ENCODE results near the gene SFMBT2.

The SFMBT2 gene

DNA sequence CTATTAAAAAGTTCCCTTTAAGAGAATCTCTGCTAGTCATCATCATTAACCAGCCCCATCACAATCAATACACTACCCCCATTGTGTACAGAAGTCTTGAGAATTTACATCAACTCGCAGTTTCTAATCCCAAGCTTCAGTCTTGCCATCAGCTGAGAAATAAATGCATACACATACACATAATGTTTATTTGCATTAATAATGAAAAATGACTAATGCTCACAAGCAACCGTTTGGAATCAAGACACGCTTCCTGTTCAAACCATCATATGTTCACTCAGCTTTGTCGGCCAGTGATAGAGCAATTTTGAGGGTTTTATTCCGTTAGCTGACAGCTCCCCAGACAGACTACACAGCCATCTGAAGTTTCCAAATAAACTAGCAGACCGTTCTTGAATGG, 287.1 kb downstream of the SFMBT2 start:
- TF ChIP-seq, protein P1, sequence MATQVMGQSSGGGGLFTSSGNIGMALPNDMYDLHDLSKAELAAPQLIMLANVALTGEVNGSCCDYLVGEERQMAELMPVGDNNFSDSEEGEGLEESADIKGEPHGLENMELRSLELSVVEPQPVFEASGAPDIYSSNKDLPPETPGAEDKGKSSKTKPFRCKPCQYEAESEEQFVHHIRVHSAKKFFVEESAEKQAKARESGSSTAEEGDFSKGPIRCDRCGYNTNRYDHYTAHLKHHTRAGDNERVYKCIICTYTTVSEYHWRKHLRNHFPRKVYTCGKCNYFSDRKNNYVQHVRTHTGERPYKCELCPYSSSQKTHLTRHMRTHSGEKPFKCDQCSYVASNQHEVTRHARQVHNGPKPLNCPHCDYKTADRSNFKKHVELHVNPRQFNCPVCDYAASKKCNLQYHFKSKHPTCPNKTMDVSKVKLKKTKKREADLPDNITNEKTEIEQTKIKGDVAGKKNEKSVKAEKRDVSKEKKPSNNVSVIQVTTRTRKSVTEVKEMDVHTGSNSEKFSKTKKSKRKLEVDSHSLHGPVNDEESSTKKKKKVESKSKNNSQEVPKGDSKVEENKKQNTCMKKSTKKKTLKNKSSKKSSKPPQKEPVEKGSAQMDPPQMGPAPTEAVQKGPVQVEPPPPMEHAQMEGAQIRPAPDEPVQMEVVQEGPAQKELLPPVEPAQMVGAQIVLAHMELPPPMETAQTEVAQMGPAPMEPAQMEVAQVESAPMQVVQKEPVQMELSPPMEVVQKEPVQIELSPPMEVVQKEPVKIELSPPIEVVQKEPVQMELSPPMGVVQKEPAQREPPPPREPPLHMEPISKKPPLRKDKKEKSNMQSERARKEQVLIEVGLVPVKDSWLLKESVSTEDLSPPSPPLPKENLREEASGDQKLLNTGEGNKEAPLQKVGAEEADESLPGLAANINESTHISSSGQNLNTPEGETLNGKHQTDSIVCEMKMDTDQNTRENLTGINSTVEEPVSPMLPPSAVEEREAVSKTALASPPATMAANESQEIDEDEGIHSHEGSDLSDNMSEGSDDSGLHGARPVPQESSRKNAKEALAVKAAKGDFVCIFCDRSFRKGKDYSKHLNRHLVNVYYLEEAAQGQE (IDR thresholded peaks at IDR 0.05; ENCODE audit: low read depth): no peak
- TF ChIP-seq CREB1 (IDR thresholded peaks at IDR 0.05; ENCODE audit: low read depth) (no peak), ZBTB7A (IDR thresholded peaks at IDR 0.05; ENCODE audit: low read depth) (no peak), CEBPB (IDR thresholded peaks at IDR 0.05) (no peak), TCF12 (IDR thresholded peaks at IDR 0.05; ENCODE audit: low read depth) (no peak), FOXM1 (IDR thresholded peaks at IDR 0.05; ENCODE audit: borderline replicate concordance, low read depth) (no peak), NFIC (IDR thresholded peaks at IDR 0.05) (no peak), EP300 (IDR thresholded peaks at IDR 0.05; ENCODE audit: borderline replicate concordance) (no peak), RAD21 (IDR thresholded peaks at IDR 0.05; ENCODE audit: low read depth) (no peak), TEAD4 (IDR thresholded peaks at IDR 0.05) (no peak), YY1 (IDR thresholded peaks at IDR 0.05; ENCODE audit: low read depth) (no peak)
- TF ChIP-seq, protein P2, sequence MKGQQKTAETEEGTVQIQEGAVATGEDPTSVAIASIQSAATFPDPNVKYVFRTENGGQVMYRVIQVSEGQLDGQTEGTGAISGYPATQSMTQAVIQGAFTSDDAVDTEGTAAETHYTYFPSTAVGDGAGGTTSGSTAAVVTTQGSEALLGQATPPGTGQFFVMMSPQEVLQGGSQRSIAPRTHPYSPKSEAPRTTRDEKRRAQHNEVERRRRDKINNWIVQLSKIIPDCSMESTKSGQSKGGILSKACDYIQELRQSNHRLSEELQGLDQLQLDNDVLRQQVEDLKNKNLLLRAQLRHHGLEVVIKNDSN (IDR thresholded peaks at IDR 0.05): no peak

DNA sequence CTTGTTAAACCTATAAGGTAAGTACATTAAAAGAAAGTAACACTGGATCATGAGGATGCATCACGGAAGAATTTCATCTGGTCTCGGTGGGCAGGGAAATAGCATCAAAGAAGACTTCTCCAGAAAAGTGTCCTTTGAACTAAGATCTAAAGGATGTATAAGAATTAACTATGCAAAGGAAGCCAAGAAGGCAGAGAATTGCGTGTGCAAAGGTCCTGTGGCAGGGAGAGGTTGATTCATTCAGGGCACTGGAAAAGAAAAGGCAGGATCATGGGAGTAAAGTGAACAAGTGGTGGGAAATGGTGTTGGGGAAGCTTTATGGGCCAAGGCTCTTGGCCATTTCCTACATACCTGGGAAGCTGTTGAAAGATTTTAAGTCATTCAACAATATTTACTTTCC, 288.3 kb downstream of the SFMBT2 start:
- TF ChIP-seq NFIC (IDR thresholded peaks at IDR 0.05) (no peak), FOXM1 (IDR thresholded peaks at IDR 0.05; ENCODE audit: borderline replicate concordance, low read depth) (no peak), EP300 (IDR thresholded peaks at IDR 0.05; ENCODE audit: borderline replicate concordance) (no peak), ZBTB7A (IDR thresholded peaks at IDR 0.05; ENCODE audit: low read depth) (no peak), RAD21 (IDR thresholded peaks at IDR 0.05; ENCODE audit: low read depth) (no peak), TCF12 (IDR thresholded peaks at IDR 0.05; ENCODE audit: low read depth) (no peak), TAF1 (IDR thresholded peaks at IDR 0.05; ENCODE audit: low read depth) (no peak), TEAD4 (IDR thresholded peaks at IDR 0.05) (no peak), CREB1 (IDR thresholded peaks at IDR 0.05; ENCODE audit: low read depth) (no peak), CEBPB (IDR thresholded peaks at IDR 0.05) (no peak), YY1 (IDR thresholded peaks at IDR 0.05; ENCODE audit: low read depth) (no peak), EGR1 (IDR thresholded peaks at IDR 0.05) (no peak)
- TF ChIP-seq, protein P3, sequence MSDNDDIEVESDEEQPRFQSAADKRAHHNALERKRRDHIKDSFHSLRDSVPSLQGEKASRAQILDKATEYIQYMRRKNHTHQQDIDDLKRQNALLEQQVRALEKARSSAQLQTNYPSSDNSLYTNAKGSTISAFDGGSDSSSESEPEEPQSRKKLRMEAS (IDR thresholded peaks at IDR 0.05): no peak
- TF ChIP-seq, protein P1 (IDR thresholded peaks at IDR 0.05; ENCODE audit: low read depth): no peak

DNA sequence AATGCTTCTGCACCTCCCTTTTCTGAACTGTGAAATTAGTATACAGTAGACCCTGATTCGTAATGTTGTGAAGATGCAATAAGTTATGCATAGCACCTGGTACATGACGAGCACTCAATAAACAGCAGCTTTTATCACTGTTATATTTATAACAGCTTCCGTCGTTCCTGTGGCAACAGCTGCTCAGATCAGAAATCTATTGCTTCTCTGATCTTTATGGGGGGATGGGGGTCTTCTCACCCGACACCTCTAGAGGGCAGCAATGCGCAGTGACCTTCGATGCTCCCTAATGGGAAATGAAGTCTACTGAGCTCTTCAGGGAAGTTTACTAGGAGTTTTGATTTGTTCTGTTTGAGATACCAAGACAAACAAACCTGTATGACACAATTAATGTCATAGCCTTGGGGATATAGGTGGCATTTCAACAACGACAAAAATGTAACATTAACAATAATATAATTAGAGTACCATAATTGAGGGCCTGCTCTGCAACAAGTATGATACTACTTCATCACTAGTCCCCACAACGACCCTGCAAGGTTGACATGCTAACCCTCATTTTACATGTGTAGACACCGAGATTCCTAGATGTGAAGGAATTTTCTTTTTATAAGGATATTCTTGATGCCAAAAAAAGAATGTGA, 289.6 kb downstream of the SFMBT2 start:
- peak; percentile 42 for TF ChIP-seq RAD21 (IDR thresholded peaks at IDR 0.05; ENCODE audit: low read depth)
- no peak for TF ChIP-seq TAF1 (IDR thresholded peaks at IDR 0.05; ENCODE audit: low read depth)
- TF ChIP-seq NFIC (IDR thresholded peaks at IDR 0.05): no peak
- TF ChIP-seq, protein P1 (IDR thresholded peaks at IDR 0.05; ENCODE audit: low read depth): no peak
- TF ChIP-seq, protein P2 (IDR thresholded peaks at IDR 0.05): no peak
- TF ChIP-seq EP300 (IDR thresholded peaks at IDR 0.05; ENCODE audit: borderline replicate concordance): no peak
- no peak for TF ChIP-seq CREB1 (IDR thresholded peaks at IDR 0.05; ENCODE audit: low read depth)

DNA sequence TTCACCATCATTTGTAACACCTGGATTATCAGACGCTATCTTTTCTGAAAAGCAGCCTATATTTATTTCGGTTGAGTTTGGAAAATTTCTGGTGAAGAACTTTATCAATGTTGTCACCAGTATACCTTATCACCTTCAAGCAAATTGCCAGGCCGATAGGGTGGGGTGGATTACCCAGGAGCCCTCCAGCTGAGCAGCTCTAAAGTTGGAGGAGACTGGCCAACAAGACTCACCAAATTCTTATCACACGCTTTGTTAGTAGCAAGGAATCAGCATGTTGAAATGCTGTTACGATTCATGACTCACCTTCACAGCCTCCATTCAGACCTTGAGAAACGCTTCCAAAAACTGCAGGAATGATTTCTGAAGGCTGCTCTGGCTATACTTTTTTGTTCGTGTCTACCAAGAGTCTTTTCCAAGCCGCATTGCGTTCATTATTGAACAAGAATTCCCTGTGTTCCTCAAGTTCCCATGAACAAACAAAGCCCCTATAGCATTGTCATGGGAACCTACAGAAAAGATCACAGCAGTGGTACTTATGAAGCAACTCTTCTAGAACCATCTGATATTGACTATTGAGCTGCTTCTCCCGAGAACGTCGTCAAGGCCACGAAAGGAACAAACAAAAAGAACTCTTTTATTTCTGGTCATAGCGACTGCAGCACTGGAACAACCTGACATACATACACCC, 291.4 kb downstream of the SFMBT2 start:
- TF ChIP-seq TEAD4 (IDR thresholded peaks at IDR 0.05) (no peak), CREB1 (IDR thresholded peaks at IDR 0.05; ENCODE audit: low read depth) (no peak), EP300 (IDR thresholded peaks at IDR 0.05; ENCODE audit: borderline replicate concordance) (no peak), NFIC (IDR thresholded peaks at IDR 0.05) (no peak), YY1 (IDR thresholded peaks at IDR 0.05; ENCODE audit: low read depth) (no peak), ZBTB7A (IDR thresholded peaks at IDR 0.05; ENCODE audit: low read depth) (no peak), TCF12 (IDR thresholded peaks at IDR 0.05; ENCODE audit: low read depth) (no peak), FOXM1 (IDR thresholded peaks at IDR 0.05; ENCODE audit: borderline replicate concordance, low read depth) (no peak), RAD21 (IDR thresholded peaks at IDR 0.05; ENCODE audit: low read depth) (no peak), CEBPB (IDR thresholded peaks at IDR 0.05) (no peak), EGR1 (IDR thresholded peaks at IDR 0.05) (no peak), TAF1 (IDR thresholded peaks at IDR 0.05; ENCODE audit: low read depth) (no peak)
- TF ChIP-seq, protein P1 (IDR thresholded peaks at IDR 0.05; ENCODE audit: low read depth): no peak
- TF ChIP-seq, protein P2 (IDR thresholded peaks at IDR 0.05): no peak
- TF ChIP-seq, protein P3 (IDR thresholded peaks at IDR 0.05): no peak

All from Ishikawa (cell line).